PC-9 (cell line): ENCODE results near the gene BPIFB3.

ENCODE experiments used
- EZH2 ChIP-seq: fragments of 200-600 bp; sonication (generic); IDR thresholded peaks from 2 replicates; pipeline ENCODE4 v1.8.0; 2017; ENCODE audit warnings: antibody characterized with exemption, low read depth
- TF ChIP-seq, protein P1 (sequence below): fragments of 200-600 bp; sonication (generic); conservative IDR thresholded peaks from 2 replicates; pipeline ENCODE4 v1.6.1; 2017; ENCODE audit warnings: mixed run types, antibody characterized with exemption, mild to moderate bottlenecking, moderate library complexity

DNA sequence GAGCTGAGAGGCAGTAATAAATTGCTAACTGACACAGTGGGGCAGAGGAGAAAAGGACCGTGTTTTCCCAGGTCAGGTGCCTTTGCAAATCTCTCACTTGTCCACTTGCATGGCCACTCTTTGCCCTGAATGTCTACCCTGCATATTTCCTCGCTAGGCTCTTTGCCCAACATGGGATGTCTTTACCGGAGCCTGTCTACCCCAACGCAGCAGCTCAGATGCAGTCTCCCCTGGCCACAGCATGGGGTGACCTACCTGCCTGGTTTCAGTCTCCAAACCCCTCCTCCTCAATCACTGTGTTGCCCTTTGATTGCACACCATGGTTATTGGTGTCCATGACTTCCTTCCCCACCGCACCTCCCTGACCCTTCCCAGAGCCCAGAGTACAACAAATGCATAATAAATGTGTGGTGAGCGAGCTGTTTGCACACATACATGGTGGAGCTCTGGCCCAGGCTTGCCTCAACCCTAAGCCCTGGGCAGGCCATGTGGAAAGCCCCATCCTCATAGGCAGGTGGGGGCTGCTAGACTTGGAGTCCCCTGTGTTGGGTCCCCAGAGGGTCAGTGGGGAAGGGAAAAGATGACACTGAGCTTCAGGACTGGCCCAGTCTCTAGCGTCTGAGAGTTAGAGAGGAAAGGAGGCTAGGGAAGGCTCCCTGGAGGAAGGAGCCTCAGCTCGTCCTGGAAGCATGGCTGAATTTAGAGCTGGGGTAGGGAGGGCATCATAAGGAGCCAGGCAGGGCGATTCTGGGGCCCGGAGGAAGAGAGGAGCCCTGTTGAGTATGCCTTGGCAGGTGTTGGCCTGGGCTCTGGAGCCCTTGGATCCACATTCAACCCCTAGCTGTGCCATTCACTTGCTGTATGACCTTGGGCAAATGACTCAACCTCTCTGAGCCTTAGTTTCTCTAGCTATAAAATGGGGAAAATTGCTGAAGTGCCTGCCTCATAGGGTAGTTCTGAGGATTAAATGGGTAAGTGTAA lies 26.6 kb upstream of the BPIFB3 start:
- no peak for TF ChIP-seq EZH2
- TF ChIP-seq, protein P1, sequence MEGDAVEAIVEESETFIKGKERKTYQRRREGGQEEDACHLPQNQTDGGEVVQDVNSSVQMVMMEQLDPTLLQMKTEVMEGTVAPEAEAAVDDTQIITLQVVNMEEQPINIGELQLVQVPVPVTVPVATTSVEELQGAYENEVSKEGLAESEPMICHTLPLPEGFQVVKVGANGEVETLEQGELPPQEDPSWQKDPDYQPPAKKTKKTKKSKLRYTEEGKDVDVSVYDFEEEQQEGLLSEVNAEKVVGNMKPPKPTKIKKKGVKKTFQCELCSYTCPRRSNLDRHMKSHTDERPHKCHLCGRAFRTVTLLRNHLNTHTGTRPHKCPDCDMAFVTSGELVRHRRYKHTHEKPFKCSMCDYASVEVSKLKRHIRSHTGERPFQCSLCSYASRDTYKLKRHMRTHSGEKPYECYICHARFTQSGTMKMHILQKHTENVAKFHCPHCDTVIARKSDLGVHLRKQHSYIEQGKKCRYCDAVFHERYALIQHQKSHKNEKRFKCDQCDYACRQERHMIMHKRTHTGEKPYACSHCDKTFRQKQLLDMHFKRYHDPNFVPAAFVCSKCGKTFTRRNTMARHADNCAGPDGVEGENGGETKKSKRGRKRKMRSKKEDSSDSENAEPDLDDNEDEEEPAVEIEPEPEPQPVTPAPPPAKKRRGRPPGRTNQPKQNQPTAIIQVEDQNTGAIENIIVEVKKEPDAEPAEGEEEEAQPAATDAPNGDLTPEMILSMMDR = no peak
